A673 (cell line): Measurements from ENCODE around the gene NFATC3.

Experiments
- EZH2 ChIP-seq: fragments of 200-600 bp; sonication (generic); IDR thresholded peaks from 2 replicates; pipeline ENCODE4 v1.6.1; 2017; ENCODE audit warnings: borderline replicate concordance, low read depth, mild to moderate bottlenecking, mixed read lengths, antibody characterized with exemption, low read length; ENCODE audit not compliant: poor library complexity, severe bottlenecking
- TF ChIP-seq, protein P1 (sequence below): fragments of 300-800, 200-600 bp; sonication (generic); conservative IDR thresholded peaks from 2 replicates; pipeline ENCODE4 v1.5.1; 2017; ENCODE audit warnings: low read depth, mild to moderate bottlenecking, antibody characterized with exemption, low read length, moderate library complexity, mixed read lengths

DNA sequence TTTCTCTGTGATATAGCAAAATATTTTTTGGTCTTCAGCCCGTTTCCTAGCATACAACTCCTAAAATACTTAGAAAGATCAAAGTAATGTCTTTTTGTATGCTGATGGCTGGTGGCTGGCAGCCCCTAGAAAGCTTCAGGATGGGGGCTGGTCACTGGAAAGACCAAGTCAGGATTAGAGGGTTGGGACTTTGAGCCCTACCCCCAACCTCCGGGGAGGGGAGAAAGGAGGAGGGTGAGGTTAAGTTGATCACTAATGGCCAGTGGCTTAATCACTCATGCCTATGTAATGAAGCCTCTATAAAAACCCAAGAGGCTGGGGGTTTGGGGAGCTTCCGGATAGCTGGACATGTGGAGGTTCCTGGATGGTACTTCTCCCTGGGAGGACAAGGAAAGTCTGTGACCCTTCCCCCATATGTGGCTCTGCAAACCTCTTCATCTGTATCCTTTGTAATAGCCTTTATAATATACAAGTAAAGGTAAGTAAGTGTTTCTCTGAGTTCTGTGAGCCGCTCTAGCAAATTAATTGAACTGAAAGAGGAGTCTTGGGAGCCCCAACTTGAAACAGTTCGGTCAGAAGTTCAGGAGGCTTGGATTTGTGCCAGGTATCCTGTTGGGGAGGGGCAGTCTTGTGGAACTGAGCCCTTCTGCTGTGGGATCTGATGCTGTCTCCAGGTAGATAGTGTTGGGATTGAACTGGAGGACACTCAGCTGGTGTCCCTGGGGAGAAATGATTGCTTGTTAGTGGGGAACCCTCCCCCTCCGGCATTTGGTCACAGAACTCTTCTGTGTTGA is 182.6 kb downstream of the NFATC3 start:
- TF ChIP-seq EZH2 = no peak
- TF ChIP-seq, protein P1, sequence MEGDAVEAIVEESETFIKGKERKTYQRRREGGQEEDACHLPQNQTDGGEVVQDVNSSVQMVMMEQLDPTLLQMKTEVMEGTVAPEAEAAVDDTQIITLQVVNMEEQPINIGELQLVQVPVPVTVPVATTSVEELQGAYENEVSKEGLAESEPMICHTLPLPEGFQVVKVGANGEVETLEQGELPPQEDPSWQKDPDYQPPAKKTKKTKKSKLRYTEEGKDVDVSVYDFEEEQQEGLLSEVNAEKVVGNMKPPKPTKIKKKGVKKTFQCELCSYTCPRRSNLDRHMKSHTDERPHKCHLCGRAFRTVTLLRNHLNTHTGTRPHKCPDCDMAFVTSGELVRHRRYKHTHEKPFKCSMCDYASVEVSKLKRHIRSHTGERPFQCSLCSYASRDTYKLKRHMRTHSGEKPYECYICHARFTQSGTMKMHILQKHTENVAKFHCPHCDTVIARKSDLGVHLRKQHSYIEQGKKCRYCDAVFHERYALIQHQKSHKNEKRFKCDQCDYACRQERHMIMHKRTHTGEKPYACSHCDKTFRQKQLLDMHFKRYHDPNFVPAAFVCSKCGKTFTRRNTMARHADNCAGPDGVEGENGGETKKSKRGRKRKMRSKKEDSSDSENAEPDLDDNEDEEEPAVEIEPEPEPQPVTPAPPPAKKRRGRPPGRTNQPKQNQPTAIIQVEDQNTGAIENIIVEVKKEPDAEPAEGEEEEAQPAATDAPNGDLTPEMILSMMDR = no peak
